ENCODE measurements around the gene SIGLEC8. TPM values are rescaled to one million over a fixed set of nuclear protein-coding genes. Genes with fewer than 3 reads are reported as not detected.

Gene SIGLEC8
- total and polyA plus RNA-seq, 2 of the 8 experiments (the other 6 are each of a cell fraction or from before 2014, with no cell fraction given) = not detected

GRCh38 chr19:51417107-51417809 is 41.0 kb downstream of the SIGLEC8 start, which contains the start of gene SIGLEC10 (continued):
- TF ChIP-seq JUN (IDR thresholded peaks at IDR 0.05; ENCODE audit: low read depth, low read length) (no peak), CREB1 (IDR thresholded peaks at IDR 0.05) (no peak), NANOG (IDR thresholded peaks at IDR 0.05; ENCODE audit: insufficient read depth, low read depth, low read length, poor library complexity, severe bottlenecking) (no peak), JUND (IDR thresholded peaks at IDR 0.05; ENCODE audit: low read length) (no peak), ATF3 (IDR thresholded peaks at IDR 0.05; ENCODE audit: insufficient read depth, low read depth, low read length) (no peak), GTF2F1 (IDR thresholded peaks at IDR 0.05; ENCODE audit: borderline replicate concordance, low read depth, low read length) (no peak), EP300 (IDR thresholded peaks at IDR 0.05; ENCODE audit: borderline replicate concordance in 1 of 2, low read depth in 2 of 2, low read length in 2 of 2) (no peak), RFX5 (IDR thresholded peaks at IDR 0.05; ENCODE audit: borderline replicate concordance, low read depth, low read length) (no peak)
- TF ChIP-seq, protein P1, sequence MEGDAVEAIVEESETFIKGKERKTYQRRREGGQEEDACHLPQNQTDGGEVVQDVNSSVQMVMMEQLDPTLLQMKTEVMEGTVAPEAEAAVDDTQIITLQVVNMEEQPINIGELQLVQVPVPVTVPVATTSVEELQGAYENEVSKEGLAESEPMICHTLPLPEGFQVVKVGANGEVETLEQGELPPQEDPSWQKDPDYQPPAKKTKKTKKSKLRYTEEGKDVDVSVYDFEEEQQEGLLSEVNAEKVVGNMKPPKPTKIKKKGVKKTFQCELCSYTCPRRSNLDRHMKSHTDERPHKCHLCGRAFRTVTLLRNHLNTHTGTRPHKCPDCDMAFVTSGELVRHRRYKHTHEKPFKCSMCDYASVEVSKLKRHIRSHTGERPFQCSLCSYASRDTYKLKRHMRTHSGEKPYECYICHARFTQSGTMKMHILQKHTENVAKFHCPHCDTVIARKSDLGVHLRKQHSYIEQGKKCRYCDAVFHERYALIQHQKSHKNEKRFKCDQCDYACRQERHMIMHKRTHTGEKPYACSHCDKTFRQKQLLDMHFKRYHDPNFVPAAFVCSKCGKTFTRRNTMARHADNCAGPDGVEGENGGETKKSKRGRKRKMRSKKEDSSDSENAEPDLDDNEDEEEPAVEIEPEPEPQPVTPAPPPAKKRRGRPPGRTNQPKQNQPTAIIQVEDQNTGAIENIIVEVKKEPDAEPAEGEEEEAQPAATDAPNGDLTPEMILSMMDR (IDR thresholded peaks at IDR 0.05; ENCODE audit: control extremely low read depth in 1 of 3, insufficient read depth in 1 of 3, low read depth in 1 of 3, low read length in 3 of 3) = no peak

All from H1 (cell line).